ENCODE data around the gene SLC35G4.

Gene SLC35G4

GRCh38 chr18:11570073-11570588 lies 39.3 kb upstream of the SLC35G4 start:
- no peaks in the 10 kb centered on the region for H3K36me3 ChIP-seq (ENCODE audit: control insufficient read depth in 2 of 2, insufficient read depth in 1 of 2, low read length in 2 of 2)
- H3K27ac ChIP-seq (ENCODE audit: extremely low read depth, low read depth, low read length) = no peak overlapping the region
- H3K4me3 ChIP-seq (ENCODE audit: low read depth, low read length) = no peak overlapping the region
- CTCF ChIA-PET = interaction anchor here (0.5 to 2.1 kb wide), 12 partner anchors 9 to 719 kb away, joined by 3 to 13 read pairs (median 4); no protein-coding TSS in a partner anchor
- POLR2A ChIA-PET = no interaction called here
- no peaks in the 10 kb centered on the region for H3K9me3 ChIP-seq (ENCODE audit: control insufficient read depth, insufficient read depth, low read depth, low read length)
- TF ChIP-seq ZNF311 (tag by site-specific recombination; IDR thresholded peaks at IDR 0.05; ENCODE audit: borderline replicate concordance) = no peak
- no peak for TF ChIP-seq ZNF16 (tag by site-specific recombination; IDR thresholded peaks at IDR 0.05; ENCODE audit: low read depth)
- TF ChIP-seq, protein P1, sequence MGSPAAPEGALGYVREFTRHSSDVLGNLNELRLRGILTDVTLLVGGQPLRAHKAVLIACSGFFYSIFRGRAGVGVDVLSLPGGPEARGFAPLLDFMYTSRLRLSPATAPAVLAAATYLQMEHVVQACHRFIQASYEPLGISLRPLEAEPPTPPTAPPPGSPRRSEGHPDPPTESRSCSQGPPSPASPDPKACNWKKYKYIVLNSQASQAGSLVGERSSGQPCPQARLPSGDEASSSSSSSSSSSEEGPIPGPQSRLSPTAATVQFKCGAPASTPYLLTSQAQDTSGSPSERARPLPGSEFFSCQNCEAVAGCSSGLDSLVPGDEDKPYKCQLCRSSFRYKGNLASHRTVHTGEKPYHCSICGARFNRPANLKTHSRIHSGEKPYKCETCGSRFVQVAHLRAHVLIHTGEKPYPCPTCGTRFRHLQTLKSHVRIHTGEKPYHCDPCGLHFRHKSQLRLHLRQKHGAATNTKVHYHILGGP (tag by site-specific recombination; IDR thresholded peaks at IDR 0.05) = no peak
- TF ChIP-seq BCL11B (tag by site-specific recombination; IDR thresholded peaks at IDR 0.05; ENCODE audit: low read depth) = no peak
- TF ChIP-seq, protein P2, sequence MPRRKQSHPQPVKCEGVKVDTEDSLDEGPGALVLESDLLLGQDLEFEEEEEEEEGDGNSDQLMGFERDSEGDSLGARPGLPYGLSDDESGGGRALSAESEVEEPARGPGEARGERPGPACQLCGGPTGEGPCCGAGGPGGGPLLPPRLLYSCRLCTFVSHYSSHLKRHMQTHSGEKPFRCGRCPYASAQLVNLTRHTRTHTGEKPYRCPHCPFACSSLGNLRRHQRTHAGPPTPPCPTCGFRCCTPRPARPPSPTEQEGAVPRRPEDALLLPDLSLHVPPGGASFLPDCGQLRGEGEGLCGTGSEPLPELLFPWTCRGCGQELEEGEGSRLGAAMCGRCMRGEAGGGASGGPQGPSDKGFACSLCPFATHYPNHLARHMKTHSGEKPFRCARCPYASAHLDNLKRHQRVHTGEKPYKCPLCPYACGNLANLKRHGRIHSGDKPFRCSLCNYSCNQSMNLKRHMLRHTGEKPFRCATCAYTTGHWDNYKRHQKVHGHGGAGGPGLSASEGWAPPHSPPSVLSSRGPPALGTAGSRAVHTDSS (tag by site-specific recombination; IDR thresholded peaks at IDR 0.05) = no peak
- TF ChIP-seq TCF7L2 (IDR thresholded peaks at IDR 0.05; ENCODE audit: borderline replicate concordance, low read depth, low read length) = no peak
- no peak for TF ChIP-seq ZNF426 (tag by site-specific recombination; IDR thresholded peaks at IDR 0.05)
- no peak for TF ChIP-seq ZNF169 (tag by site-specific recombination; IDR thresholded peaks at IDR 0.05)
- TF ChIP-seq, protein P3, sequence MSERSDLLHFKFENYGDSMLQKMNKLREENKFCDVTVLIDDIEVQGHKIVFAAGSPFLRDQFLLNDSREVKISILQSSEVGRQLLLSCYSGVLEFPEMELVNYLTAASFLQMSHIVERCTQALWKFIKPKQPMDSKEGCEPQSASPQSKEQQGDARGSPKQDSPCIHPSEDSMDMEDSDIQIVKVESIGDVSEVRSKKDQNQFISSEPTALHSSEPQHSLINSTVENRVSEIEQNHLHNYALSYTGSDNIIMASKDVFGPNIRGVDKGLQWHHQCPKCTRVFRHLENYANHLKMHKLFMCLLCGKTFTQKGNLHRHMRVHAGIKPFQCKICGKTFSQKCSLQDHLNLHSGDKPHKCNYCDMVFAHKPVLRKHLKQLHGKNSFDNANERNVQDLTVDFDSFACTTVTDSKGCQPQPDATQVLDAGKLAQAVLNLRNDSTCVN (tag by site-specific recombination; optimal IDR thresholded peaks at IDR 0.05) = no peak
- TF ChIP-seq TRIM28 (IDR thresholded peaks at IDR 0.05; ENCODE audit: borderline replicate concordance, low read length) = no peak
- TF ChIP-seq PRDM6 (tag by site-specific recombination; IDR thresholded peaks at IDR 0.05) = no peak
- TF ChIP-seq, protein P4, sequence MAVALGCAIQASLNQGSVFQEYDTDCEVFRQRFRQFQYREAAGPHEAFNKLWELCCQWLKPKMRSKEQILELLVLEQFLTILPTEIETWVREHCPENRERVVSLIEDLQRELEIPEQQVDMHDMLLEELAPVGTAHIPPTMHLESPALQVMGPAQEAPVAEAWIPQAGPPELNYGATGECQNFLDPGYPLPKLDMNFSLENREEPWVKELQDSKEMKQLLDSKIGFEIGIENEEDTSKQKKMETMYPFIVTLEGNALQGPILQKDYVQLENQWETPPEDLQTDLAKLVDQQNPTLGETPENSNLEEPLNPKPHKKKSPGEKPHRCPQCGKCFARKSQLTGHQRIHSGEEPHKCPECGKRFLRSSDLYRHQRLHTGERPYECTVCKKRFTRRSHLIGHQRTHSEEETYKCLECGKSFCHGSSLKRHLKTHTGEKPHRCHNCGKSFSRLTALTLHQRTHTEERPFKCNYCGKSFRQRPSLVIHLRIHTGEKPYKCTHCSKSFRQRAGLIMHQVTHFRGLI (tag by site-specific recombination; IDR thresholded peaks at IDR 0.05) = no peak
- no peak for TF ChIP-seq WT1 (tag by site-specific recombination; IDR thresholded peaks at IDR 0.05)
- TF ChIP-seq ZNF221 (tag by site-specific recombination; IDR thresholded peaks at IDR 0.05; ENCODE audit: borderline replicate concordance) = no peak
- no peak for TF ChIP-seq ZBTB1 (tag by site-specific recombination; IDR thresholded peaks at IDR 0.05)
- no peak for TF ChIP-seq ZSCAN30 (tag by site-specific recombination; IDR thresholded peaks at IDR 0.05)
- no peaks in the 10 kb centered on the region for H3K4me1 ChIP-seq (ENCODE audit: control insufficient read depth, insufficient read depth, low read length)

GRCh38 chr18:11570769-11571412 lies 38.5 kb upstream of the SLC35G4 start:
- no peaks in the 10 kb centered on the region for H3K9me3 ChIP-seq (ENCODE audit: control insufficient read depth, insufficient read depth, low read depth, low read length)
- TF ChIP-seq, protein P5, sequence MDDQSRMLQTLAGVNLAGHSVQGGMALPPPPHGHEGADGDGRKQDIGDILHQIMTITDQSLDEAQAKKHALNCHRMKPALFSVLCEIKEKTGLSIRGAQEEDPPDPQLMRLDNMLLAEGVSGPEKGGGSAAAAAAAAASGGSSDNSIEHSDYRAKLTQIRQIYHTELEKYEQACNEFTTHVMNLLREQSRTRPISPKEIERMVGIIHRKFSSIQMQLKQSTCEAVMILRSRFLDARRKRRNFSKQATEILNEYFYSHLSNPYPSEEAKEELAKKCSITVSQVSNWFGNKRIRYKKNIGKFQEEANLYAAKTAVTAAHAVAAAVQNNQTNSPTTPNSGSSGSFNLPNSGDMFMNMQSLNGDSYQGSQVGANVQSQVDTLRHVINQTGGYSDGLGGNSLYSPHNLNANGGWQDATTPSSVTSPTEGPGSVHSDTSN (CRISPR knock-in tag; IDR thresholded peaks at IDR 0.05) = no peak
- TF ChIP-seq ZNF654 (tag by site-specific recombination; IDR thresholded peaks at IDR 0.05; ENCODE audit: low read depth) (peak; percentile 41), ZFP41 (tag by site-specific recombination; IDR thresholded peaks at IDR 0.05; ENCODE audit: borderline replicate concordance) (no peak), ZSCAN30 (tag by site-specific recombination; IDR thresholded peaks at IDR 0.05) (no peak), ZNF473 (tag by site-specific recombination; IDR thresholded peaks at IDR 0.05) (no peak), ZNF211 (tag by site-specific recombination; IDR thresholded peaks at IDR 0.05; ENCODE audit: low read depth) (no peak), ZBTB7A (tag by site-specific recombination; IDR thresholded peaks at IDR 0.05; ENCODE audit: low read depth) (no peak)
- TF ChIP-seq, protein P6, sequence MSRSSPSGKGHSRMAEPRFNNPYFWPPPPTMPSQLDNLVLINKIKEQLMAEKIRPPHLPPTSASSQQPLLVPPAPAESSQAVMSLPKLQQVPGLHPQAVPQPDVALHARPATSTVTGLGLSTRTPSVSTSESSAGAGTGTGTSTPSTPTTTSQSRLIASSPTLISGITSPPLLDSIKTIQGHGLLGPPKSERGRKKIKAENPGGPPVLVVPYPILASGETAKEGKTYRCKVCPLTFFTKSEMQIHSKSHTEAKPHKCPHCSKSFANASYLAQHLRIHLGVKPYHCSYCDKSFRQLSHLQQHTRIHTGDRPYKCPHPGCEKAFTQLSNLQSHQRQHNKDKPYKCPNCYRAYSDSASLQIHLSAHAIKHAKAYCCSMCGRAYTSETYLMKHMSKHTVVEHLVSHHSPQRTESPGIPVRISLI (tag by site-specific recombination; IDR thresholded peaks at IDR 0.05) = no peak
- no peaks in the 10 kb centered on the region for H3K36me3 ChIP-seq (ENCODE audit: control insufficient read depth in 2 of 2, insufficient read depth in 1 of 2, low read length in 2 of 2)
- no peak overlapping the region for H3K4me3 ChIP-seq (ENCODE audit: low read depth, low read length)
- ChIA-PET CTCF (interaction anchor here (0.6 to 2.1 kb wide), 11 partner anchors 9 to 719 kb away, joined by 3 to 9 read pairs (median 4); no protein-coding TSS in a partner anchor), POLR2A (no interaction called here)
- no peak overlapping the region for H3K27ac ChIP-seq (ENCODE audit: extremely low read depth, low read depth, low read length)
- no peaks in the 10 kb centered on the region for H3K4me1 ChIP-seq (ENCODE audit: control insufficient read depth, insufficient read depth, low read length)

Data from HEK293 (cell line).